HG03095 (cell line): ENCODE measurements around the gene HOXA13.

Experiments
- ATAC-seq: cut with Tn5 transposase; IDR thresholded peaks from one replicate; pipeline ENCODE4 v1.9.1; 2021; ENCODE audit warnings: moderate library complexity; ENCODE audit not compliant: unreplicated experiment

The HOXA13 gene

GRCh38 chr7:27171637-27172314, 28.1 kb downstream of the HOXA13 start:
- no peak for ATAC-seq

GRCh38 chr7:27171325-27171636, 28.6 kb downstream of the HOXA13 start:
- no peak for ATAC-seq

- ATAC-seq, result no peak
Measured at GRCh38 chr7:27170426-27171324, 29.2 kb downstream of the HOXA13 start.

- ATAC-seq, result no peak
Measured at GRCh38 chr7:27169658-27170425, 30.0 kb downstream of the HOXA13 start.

GRCh38 chr7:27168265-27168947, 31.5 kb downstream of the HOXA13 start:
- ATAC-seq, result no peak

GRCh38 chr7:27167916-27168264, 32.0 kb downstream of the HOXA13 start:
- no peak for ATAC-seq

GRCh38 chr7:27166531-27167505, 33.1 kb downstream of the HOXA13 start:
- no peak for ATAC-seq

GRCh38 chr7:27165996-27166530, 33.8 kb downstream of the HOXA13 start:
- ATAC-seq, result no peak

- no peak for ATAC-seq
Measured at GRCh38 chr7:27165089-27165995, 34.5 kb downstream of the HOXA13 start, which contains the start of gene HOXA9. Gene HOXA9 (minus strand): TSS chr7:27165537. CDS start chr7:27165457, 80 bp downstream.

GRCh38 chr7:27164367-27165088, 35.4 kb downstream of the HOXA13 start:
- ATAC-seq, result no peak

GRCh38 chr7:27164045-27164366, 35.9 kb downstream of the HOXA13 start:
- no peak for ATAC-seq

- no peak for ATAC-seq
Measured at GRCh38 chr7:27163288-27164044, 36.4 kb downstream of the HOXA13 start.

GRCh38 chr7:27162561-27163287, 37.2 kb downstream of the HOXA13 start:
- no peak for ATAC-seq

GRCh38 chr7:27161721-27162560, 38.0 kb downstream of the HOXA13 start:
- no peak for ATAC-seq

GRCh38 chr7:27161214-27161720, 38.6 kb downstream of the HOXA13 start:
- no peak for ATAC-seq
